Nephron (organoid): ENCODE results near the gene ZNF646.

Experiments
- H3K27ac Mint-ChIP-seq, 3 experiments: 2 replicates each; pipeline ENCODE4 v1.8.0; 2020; ENCODE audit warnings: mixed read lengths in 3 of 3, mild to moderate bottlenecking in 2 of 3, moderate library complexity in 1 of 3
- H3K27me3 Mint-ChIP-seq: 2 replicates; pipeline ENCODE4 v1.8.0; 2021; ENCODE audit warnings: low read depth, mild to moderate bottlenecking, moderate library complexity, mixed read lengths
- H3K36me3 Mint-ChIP-seq: 2 replicates; pipeline ENCODE4 v1.8.0; 2020; ENCODE audit warnings: low read depth, mixed read lengths
- H3K4me1 Mint-ChIP-seq: 2 replicates; pipeline ENCODE4 v1.8.0; 2020; ENCODE audit warnings: mixed read lengths
- H3K4me3 Mint-ChIP-seq, 3 experiments: 2 replicates each; pipeline ENCODE4 v1.8.0; 2020; ENCODE audit warnings: mild to moderate bottlenecking in 3 of 3, mixed read lengths in 3 of 3, moderate library complexity in 2 of 3
- H3K9me3 Mint-ChIP-seq: 2 replicates; pipeline ENCODE4 v1.8.0; 2020; ENCODE audit warnings: mixed read lengths
- TF ChIP-seq, protein P1 (sequence below), 3 experiments: fragments of 200-600 bp; sonication (generic); IDR thresholded peaks; one replicate each; pipeline ENCODE4 v1.5.0; 2021; ENCODE audit warnings: antibody characterized with exemption in 3 of 3; ENCODE audit not compliant: unreplicated experiment in 3 of 3

ZNF646 gene

DNA sequence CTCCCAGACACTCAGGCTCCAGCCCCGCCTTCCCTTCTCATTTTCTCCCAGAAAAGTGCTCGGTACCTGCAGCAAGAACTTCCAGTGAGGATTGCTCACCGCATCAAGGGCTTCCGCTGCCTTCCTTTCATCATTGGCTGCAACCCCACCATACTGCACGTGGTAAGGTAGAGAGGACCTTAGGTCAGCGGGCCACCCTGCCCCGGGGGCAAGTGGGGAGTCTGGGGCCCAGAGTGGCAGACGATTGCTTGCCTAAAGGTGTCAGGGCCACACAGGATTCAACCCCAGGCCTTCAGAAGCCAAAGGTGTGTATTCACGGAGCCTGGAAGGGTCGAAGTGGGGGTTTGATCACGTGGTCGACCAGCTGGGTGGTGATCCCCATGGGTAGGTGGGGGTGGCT lies 35.4 kb downstream of the ZNF646 start:
- Mint-ChIP-seq H3K27ac (peak overlapping the region in 2 of 3 experiments; percentile 56 to 64), H3K27me3 (no peaks in the 10 kb centered on the region), H3K9me3 (no peaks in the 10 kb centered on the region), H3K36me3 (peaks cover 27% of the 10 kb centered on the region), H3K4me3 (peak overlapping the region; percentile 88 to 92 (median 92)), H3K4me1 (peaks cover 13% of the 10 kb centered on the region)
- TF ChIP-seq, protein P1, sequence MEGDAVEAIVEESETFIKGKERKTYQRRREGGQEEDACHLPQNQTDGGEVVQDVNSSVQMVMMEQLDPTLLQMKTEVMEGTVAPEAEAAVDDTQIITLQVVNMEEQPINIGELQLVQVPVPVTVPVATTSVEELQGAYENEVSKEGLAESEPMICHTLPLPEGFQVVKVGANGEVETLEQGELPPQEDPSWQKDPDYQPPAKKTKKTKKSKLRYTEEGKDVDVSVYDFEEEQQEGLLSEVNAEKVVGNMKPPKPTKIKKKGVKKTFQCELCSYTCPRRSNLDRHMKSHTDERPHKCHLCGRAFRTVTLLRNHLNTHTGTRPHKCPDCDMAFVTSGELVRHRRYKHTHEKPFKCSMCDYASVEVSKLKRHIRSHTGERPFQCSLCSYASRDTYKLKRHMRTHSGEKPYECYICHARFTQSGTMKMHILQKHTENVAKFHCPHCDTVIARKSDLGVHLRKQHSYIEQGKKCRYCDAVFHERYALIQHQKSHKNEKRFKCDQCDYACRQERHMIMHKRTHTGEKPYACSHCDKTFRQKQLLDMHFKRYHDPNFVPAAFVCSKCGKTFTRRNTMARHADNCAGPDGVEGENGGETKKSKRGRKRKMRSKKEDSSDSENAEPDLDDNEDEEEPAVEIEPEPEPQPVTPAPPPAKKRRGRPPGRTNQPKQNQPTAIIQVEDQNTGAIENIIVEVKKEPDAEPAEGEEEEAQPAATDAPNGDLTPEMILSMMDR (IDR thresholded peaks at IDR 0.05; ENCODE audit: unreplicated experiment in 3 of 3): no peak

DNA sequence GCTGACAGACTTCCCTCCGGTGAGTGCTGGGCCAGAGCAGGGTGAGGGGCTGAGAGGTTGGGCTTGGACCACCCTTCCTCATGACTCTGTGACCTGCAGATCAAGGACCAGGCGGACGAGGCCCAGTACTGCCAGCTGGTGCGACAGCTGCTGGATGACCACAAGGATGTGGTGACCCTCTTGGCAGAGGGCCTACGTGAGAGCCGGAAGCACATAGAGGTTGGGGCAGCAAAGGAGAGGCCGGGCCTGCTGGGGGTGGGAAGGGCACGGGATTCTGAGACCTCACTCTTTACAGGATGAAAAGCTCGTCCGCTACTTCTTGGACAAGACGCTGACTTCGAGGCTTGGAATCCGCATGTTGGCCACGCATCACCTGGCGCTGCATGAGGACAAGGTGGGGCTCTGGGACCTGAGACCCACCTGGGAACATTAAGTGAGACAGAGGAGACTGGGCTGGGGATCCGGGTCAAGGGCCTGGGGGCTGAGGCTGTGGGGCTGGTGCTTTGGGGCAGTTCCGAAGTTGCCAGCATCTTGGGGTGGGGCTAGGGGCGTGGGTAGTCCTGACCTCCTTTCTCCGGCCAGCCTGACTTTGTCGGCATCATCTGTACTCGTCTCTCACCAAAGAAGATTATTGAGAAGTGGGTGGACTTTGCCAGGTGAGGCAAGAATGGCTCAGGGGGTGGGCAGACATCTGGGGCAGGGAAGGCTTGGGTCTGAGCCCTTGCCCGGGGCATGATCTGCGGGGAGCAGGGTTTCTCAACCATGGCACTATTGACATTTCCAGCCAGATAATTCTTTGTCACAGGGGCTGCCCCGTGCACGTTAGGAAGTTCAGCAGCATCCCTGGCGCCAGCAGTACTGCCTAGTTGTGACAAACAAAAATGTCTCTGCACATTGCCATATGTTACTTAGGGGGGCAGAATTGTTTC lies 36.1 kb downstream of the ZNF646 start:
- no peak overlapping the region for H3K27ac Mint-ChIP-seq
- H3K27me3 Mint-ChIP-seq: no peaks in the 10 kb centered on the region
- H3K36me3 Mint-ChIP-seq: peaks cover 27% of the 10 kb centered on the region
- H3K9me3 Mint-ChIP-seq: no peaks in the 10 kb centered on the region
- peaks cover 13% of the 10 kb centered on the region for H3K4me1 Mint-ChIP-seq
- TF ChIP-seq, protein P1 (IDR thresholded peaks at IDR 0.05; ENCODE audit: unreplicated experiment in 3 of 3): no peak
- H3K4me3 Mint-ChIP-seq: peak overlapping the region; percentile 88 to 92 (median 92)

DNA sequence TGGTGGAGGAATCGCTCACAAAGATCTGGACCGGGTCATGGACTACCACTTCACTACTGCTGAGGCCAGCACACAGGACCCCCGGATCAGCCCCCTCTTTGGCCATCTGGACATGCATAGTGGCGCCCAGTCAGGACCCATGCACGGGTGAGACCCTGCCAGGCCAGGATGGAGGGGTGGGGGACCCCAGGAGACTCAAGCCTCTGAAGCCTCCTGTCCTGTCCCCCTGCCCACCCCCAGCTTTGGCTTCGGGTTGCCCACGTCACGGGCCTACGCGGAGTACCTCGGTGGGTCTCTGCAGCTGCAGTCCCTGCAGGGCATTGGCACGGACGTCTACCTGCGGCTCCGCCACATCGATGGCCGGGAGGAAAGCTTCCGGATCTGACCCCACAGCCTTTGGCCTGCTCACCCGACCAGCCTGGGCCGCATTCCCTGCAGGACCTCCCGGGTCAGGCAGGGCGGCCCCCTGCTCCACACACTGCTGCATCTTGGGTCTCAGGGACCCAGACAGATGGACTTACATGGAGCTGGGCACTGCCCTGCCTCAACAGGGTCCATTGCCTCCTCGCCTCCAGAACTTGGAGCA lies 37.8 kb downstream of the ZNF646 start:
- H3K27me3 Mint-ChIP-seq: no peaks in the 10 kb centered on the region
- H3K27ac Mint-ChIP-seq: peak overlapping the region in 1 of 3 experiments; percentile 28
- no peaks in the 10 kb centered on the region for H3K9me3 Mint-ChIP-seq
- peaks cover 13% of the 10 kb centered on the region for H3K4me1 Mint-ChIP-seq
- peaks cover 27% of the 10 kb centered on the region for H3K36me3 Mint-ChIP-seq
- TF ChIP-seq, protein P1 (IDR thresholded peaks at IDR 0.05; ENCODE audit: unreplicated experiment in 3 of 3): no peak
- peak overlapping the region; percentile 27 to 92 (median 34) for H3K4me3 Mint-ChIP-seq

DNA sequence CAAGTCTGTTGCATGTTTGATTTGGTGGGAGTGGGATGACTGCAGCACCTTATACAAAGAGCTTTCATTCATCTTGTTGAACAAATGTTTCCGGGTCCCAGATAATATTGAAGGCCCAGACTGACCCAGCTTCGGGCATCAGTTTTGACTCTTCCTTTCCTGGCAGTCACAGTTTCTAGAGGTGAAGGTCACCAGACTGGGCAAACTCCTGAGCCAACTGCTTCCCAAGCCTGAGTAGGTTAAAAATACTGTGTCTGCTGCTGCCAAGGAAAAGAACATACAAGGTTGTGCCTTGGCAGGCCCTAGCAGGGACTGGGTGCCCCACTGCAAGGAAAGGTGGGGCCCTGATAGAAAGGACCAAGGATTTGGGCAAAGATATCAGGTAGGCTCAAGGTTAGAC lies 38.5 kb downstream of the ZNF646 start:
- TF ChIP-seq, protein P1 (IDR thresholded peaks at IDR 0.05; ENCODE audit: unreplicated experiment in 3 of 3): no peak
- Mint-ChIP-seq H3K27ac (peak overlapping the region in 1 of 3 experiments; percentile 23), H3K27me3 (no peaks in the 10 kb centered on the region), H3K4me3 (peak overlapping the region in 2 of 3 experiments; percentile 36 to 43), H3K9me3 (no peaks in the 10 kb centered on the region), H3K36me3 (peaks cover 27% of the 10 kb centered on the region), H3K4me1 (peaks cover 8% of the 10 kb centered on the region)

DNA sequence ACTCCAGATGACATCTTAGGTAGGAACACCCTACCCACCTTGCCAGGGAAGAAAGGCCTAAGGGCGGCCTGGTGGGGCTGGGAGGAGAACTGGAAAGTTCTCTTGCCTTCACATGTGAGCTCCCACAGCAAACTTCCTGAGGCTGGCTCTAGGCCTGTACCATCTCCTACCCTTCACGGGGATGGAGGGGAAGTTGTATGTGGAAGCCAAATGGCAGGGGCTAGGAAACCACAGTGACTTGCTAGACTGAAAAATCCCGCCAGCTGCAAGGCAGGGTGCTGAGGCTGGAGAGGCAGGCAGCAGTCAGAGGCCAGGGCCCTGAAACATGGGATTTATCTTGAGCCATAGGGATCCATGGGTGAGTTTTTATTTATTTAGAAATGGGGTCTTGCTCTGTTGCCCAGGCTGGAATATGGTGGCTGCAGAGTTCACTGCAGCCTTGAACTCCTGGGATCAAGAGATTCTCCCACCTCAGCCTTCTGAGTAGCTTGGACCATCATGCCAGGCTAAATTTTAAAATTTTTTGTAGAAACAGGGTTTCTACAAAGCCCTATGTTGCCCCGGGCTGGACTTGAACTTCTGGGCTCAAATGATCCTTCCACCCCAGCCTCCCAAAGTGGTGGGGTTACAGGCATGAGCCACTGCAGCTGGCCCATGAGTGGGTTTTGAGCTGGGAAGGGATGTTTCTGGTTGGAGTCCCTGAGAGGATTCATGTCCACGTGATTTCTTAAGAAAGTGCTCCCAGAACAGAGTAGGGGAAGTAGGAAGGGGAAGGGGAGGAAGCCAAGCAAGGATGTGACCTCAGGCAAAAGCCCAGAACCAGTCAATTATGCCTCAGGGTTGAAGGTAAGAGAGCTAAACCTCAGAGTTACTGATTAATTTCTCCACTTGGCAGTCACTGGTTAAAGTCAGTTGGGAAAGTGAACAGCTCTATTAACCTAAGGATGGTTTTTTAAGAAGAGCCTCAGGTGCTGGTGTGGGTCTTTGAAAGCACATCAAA lies 39.2 kb downstream of the ZNF646 start:
- H3K4me1 Mint-ChIP-seq: peaks cover 11% of the 10 kb centered on the region
- TF ChIP-seq, protein P1 (IDR thresholded peaks at IDR 0.05; ENCODE audit: unreplicated experiment in 3 of 3): no peak
- no peaks in the 10 kb centered on the region for H3K9me3 Mint-ChIP-seq
- peak overlapping the region; percentile 66 to 82 (median 70) for H3K27ac Mint-ChIP-seq
- no peaks in the 10 kb centered on the region for H3K27me3 Mint-ChIP-seq
- peak overlapping the region; percentile 41 to 60 (median 42) for H3K4me3 Mint-ChIP-seq
- H3K36me3 Mint-ChIP-seq: peaks cover 27% of the 10 kb centered on the region
